ENCODE results near the gene SERPINF2. TPM values are rescaled to one million over a fixed set of nuclear protein-coding genes. Genes with fewer than 3 reads are reported as not detected.
A peak's percentile ranks its signal among the peaks of the same experiment; 100 is the strongest.
"Not testable (repeated sequence)": the region's sequence is repeated elsewhere in the genome, so short reads cannot be mapped to it uniquely, and the experiment has no call there.

The SERPINF2 gene
- total RNA-seq, 1 donor from 2014 or later = 28.3 TPM

DNA sequence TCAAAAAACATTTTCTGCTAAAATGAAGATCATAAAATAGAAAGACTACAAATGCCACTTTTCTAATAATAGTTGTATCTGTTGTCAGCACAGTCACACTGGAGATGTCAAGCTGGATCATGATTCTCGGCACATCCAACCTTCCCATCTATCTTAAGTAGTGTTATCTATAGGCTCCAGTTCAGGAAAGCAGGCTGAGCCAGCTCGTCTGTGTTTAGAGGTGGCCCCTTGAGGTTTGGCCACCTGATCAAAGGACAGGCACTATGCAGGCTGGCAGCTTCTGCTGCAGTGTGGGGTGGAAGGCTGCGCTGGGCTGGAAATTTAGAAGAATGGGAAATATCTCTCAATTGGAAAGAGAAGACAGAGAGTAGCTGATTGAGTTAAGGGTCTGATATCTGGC is 54.7 kb downstream of the SERPINF2 start:
- Mint-ChIP-seq H3K36me3 (peaks cover 16% of the 10 kb centered on the region), H3K27me3 (no peaks in the 10 kb centered on the region), H3K4me3 (no peak overlapping the region), H3K4me1 (ENCODE audit: unreplicated experiment) (peaks cover 19% of the 10 kb centered on the region), H3K27ac (peak overlapping the region; percentile 9), H3K9me3 (no peaks in the 10 kb centered on the region)
- DNase-seq (ENCODE audit: extremely low spot score, unreplicated experiment) = no peak
- TF ChIP-seq, protein P1, sequence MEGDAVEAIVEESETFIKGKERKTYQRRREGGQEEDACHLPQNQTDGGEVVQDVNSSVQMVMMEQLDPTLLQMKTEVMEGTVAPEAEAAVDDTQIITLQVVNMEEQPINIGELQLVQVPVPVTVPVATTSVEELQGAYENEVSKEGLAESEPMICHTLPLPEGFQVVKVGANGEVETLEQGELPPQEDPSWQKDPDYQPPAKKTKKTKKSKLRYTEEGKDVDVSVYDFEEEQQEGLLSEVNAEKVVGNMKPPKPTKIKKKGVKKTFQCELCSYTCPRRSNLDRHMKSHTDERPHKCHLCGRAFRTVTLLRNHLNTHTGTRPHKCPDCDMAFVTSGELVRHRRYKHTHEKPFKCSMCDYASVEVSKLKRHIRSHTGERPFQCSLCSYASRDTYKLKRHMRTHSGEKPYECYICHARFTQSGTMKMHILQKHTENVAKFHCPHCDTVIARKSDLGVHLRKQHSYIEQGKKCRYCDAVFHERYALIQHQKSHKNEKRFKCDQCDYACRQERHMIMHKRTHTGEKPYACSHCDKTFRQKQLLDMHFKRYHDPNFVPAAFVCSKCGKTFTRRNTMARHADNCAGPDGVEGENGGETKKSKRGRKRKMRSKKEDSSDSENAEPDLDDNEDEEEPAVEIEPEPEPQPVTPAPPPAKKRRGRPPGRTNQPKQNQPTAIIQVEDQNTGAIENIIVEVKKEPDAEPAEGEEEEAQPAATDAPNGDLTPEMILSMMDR (conservative IDR thresholded peaks at IDR 0.05) = no peak

DNA sequence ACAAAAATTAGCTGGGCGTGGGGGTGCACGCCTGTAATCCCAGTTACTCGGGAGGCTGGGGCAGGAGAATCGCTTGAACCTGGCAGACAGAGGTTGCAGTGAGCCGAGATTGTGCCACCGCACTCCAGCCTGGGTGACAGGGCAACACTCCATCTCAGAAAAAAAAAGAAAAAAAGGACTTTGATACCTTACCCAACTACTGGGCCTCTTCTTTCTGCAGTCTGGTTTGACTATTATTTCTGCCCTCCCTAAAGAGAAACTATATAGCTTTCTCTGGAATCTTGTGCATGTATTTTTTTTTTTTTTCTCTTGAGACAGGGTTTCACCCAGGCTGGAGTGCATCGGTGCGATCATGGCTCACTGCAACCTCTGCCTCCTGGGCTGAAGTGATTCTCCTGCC is 55.2 kb downstream of the SERPINF2 start:
- not testable (repeated sequence) for H3K27ac Mint-ChIP-seq; H3K27me3 Mint-ChIP-seq; DNase-seq (ENCODE audit: extremely low spot score, unreplicated experiment); H3K9me3 Mint-ChIP-seq; H3K4me3 Mint-ChIP-seq
- Mint-ChIP-seq H3K4me1 (ENCODE audit: unreplicated experiment) (peaks cover 15% of the 10 kb centered on the region), H3K36me3 (peaks cover 16% of the 10 kb centered on the region)

DNA sequence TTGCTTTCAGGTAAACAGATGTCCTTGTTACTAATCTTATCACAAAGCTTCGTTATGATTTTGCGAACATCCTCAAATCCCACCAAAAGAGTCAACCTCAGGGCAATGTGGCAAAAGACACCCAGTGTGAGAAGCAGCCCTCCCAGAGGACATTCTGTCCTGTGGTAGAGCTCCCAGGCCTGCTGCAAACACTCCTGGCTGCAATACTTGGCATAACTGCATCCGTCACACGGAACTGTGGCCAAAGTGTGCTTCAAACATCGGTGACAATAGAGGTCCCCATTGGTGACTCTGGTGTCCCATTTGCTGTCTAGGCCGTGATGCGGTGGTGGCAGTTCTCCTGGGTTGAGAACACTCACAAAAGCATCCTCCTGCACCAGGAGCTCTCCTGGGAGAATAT is 57.6 kb downstream of the SERPINF2 start:
- Mint-ChIP-seq H3K27me3 (no peaks in the 10 kb centered on the region), H3K9me3 (no peaks in the 10 kb centered on the region), H3K4me1 (ENCODE audit: unreplicated experiment) (peaks cover 8% of the 10 kb centered on the region), H3K27ac (no peak overlapping the region), H3K36me3 (peaks cover 18% of the 10 kb centered on the region), H3K4me3 (no peak overlapping the region)
- DNase-seq (ENCODE audit: extremely low spot score, unreplicated experiment) = no peak
- TF ChIP-seq, protein P1 (conservative IDR thresholded peaks at IDR 0.05) = no peak

DNA sequence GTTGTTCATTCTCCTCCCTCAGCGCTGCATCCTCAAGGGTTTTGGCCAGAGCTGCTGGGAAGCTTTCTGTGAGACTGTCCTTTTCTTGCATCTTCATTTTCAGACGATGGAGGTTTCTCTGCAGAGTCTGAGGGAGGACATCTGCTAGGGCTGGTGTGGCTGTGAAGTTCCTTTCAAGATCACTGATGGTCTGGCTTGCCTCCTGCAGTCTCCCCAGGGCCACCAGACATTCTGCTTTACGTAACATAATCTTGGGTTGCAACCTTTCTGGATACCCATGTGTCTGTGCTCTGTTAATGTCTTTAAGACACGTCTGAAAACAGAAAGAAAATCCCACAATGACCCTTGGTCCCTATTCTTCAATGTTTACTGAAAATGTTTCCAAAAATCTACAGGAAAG is 58.0 kb downstream of the SERPINF2 start:
- no peaks in the 10 kb centered on the region for H3K27me3 Mint-ChIP-seq
- TF ChIP-seq, protein P1 (conservative IDR thresholded peaks at IDR 0.05) = no peak
- H3K9me3 Mint-ChIP-seq = no peaks in the 10 kb centered on the region
- no peak for DNase-seq (ENCODE audit: extremely low spot score, unreplicated experiment)
- H3K4me1 Mint-ChIP-seq (ENCODE audit: unreplicated experiment) = peaks cover 8% of the 10 kb centered on the region
- peaks cover 17% of the 10 kb centered on the region for H3K36me3 Mint-ChIP-seq
- H3K4me3 Mint-ChIP-seq = no peak overlapping the region
- H3K27ac Mint-ChIP-seq = no peak overlapping the region

DNA sequence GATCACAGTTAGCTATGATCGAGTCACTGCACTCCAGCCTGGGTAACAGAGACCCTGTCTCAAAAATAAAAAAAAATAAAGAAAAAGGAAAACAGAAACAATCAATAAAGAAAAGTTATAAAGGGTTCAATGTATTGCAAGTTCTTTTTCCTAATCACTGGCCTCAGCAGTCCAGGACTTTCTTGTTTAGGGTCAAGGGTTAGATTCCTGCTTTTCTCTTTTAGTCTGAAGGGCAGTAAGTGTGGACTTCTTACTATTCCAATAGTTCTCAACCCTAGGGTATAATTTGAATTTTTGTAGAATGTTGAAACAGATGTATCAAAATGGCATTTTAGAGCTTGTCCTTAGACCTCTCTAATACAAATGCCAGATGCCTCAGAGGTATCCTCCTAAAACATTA is 59.8 kb downstream of the SERPINF2 start:
- DNase-seq (ENCODE audit: extremely low spot score, unreplicated experiment) = no peak
- peaks cover 10% of the 10 kb centered on the region for H3K36me3 Mint-ChIP-seq
- no peak overlapping the region for H3K27ac Mint-ChIP-seq
- no peaks in the 10 kb centered on the region for H3K27me3 Mint-ChIP-seq
- no peak overlapping the region for H3K4me3 Mint-ChIP-seq
- TF ChIP-seq, protein P1 (conservative IDR thresholded peaks at IDR 0.05) = no peak
- H3K4me1 Mint-ChIP-seq (ENCODE audit: unreplicated experiment) = peaks cover under 1% of the 10 kb centered on the region
- H3K9me3 Mint-ChIP-seq = no peaks in the 10 kb centered on the region

DNA sequence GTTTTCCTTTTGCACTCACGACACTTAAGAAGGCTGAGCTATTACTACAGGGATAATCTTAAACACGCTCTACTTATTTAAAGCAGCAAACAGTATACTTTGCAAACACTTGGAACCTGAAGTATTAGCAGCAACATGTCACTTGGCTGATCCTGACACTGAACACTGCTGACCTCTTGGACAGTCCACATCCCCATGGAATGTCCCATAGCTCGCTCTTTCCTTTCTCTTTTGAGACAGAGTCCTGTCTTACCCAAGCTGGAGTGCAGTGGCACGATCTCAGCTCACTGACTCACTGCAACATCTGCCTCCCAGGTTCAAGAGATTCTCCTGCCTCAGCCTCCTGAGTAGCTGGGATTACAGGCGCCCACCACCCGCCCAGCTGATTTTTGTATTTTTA is 60.6 kb downstream of the SERPINF2 start:
- Mint-ChIP-seq H3K27ac (no peak overlapping the region), H3K36me3 (peaks cover 9% of the 10 kb centered on the region), H3K27me3 (no peaks in the 10 kb centered on the region), H3K9me3 (no peaks in the 10 kb centered on the region), H3K4me3 (no peak overlapping the region), H3K4me1 (ENCODE audit: unreplicated experiment) (no peaks in the 10 kb centered on the region)
- no peak for DNase-seq (ENCODE audit: extremely low spot score, unreplicated experiment)
- TF ChIP-seq, protein P1 (conservative IDR thresholded peaks at IDR 0.05) = no peak

Other genes starting within 250 kb of the SERPINF2 start
- gene INPP5K, start 226.3 kb upstream of the SERPINF2 start, total RNA-seq (ENCODE audit: low replicate concordance) = 21.2 and 29.7 TPM in 2 replicates
- gene PITPNA, start 180.1 kb upstream of the SERPINF2 start, total RNA-seq (ENCODE audit: low replicate concordance) = 64.5 and 76.1 TPM in 2 replicates
- 23.5 and 28.6 TPM in 2 replicates for gene SLC43A2, start 114.0 kb upstream of the SERPINF2 start, total RNA-seq (ENCODE audit: low replicate concordance)
- 0.97 and 1.3 TPM in 2 replicates for gene SCARF1, start 97.1 kb upstream of the SERPINF2 start, total RNA-seq (ENCODE audit: low replicate concordance)
- gene RILP, start 93.0 kb upstream of the SERPINF2 start, total RNA-seq (ENCODE audit: low replicate concordance) = 5.9 and 6.4 TPM in 2 replicates
- 277 and 321 TPM in 2 replicates for gene PRPF8, start 58.0 kb upstream of the SERPINF2 start, total RNA-seq (ENCODE audit: low replicate concordance)
- gene TLCD2, start 32.5 kb upstream of the SERPINF2 start, total RNA-seq (ENCODE audit: low replicate concordance) = 4.0 and 4.3 TPM in 2 replicates
- 14.5 and 16.0 TPM in 2 replicates for gene WDR81, start 18.2 kb upstream of the SERPINF2 start, total RNA-seq (ENCODE audit: low replicate concordance)
- 9.6 and 98.8 TPM in 2 replicates for gene SERPINF1, start 19.2 kb downstream of the SERPINF2 start, total RNA-seq (ENCODE audit: low replicate concordance)
- 18.0 and 22.5 TPM in 2 replicates for gene SMYD4, start 87.0 kb downstream of the SERPINF2 start, total RNA-seq (ENCODE audit: low replicate concordance)
- gene RPA1, start 87.1 kb downstream of the SERPINF2 start, total RNA-seq (ENCODE audit: low replicate concordance) = 91.5 and 129 TPM in 2 replicates